GM04504 (cell line): ENCODE data around the gene SIAE.

ENCODE experiments used
- DNase-seq: peaks from one replicate; pipeline ENCODE4 v3.0.0-alpha.2; 2012; ENCODE audit warnings: low read depth

SIAE gene

GRCh38 chr11:124663861-124664260 lies 9.7 kb downstream of the SIAE start:
- no peak for DNase-seq

- DNase-seq = no peak
Measured at GRCh38 chr11:124662106-124662505, 11.4 kb downstream of the SIAE start.

- no peak for DNase-seq
Measured at GRCh38 chr11:124661553-124661952, 12.0 kb downstream of the SIAE start.

- DNase-seq = no peak
Measured at GRCh38 chr11:124658986-124659385, 14.6 kb downstream of the SIAE start.

- DNase-seq = no peak
Measured at GRCh38 chr11:124658501-124658900, 15.0 kb downstream of the SIAE start.

- DNase-seq = no peak
Measured at GRCh38 chr11:124657904-124658303, 15.6 kb downstream of the SIAE start.

- no peak for DNase-seq
Measured at GRCh38 chr11:124656774-124657630, 16.5 kb downstream of the SIAE start.

- no peak for DNase-seq
Measured at GRCh38 chr11:124648610-124649009, 24.9 kb downstream of the SIAE start.

GRCh38 chr11:124646148-124646547 lies 27.4 kb downstream of the SIAE start:
- no peak for DNase-seq

GRCh38 chr11:124644426-124645280 lies 28.9 kb downstream of the SIAE start:
- DNase-seq = peak; percentile 40

- DNase-seq = peak; percentile 65
Measured at GRCh38 chr11:124643605-124644425, 29.7 kb downstream of the SIAE start.

GRCh38 chr11:124643042-124643604 lies 30.4 kb downstream of the SIAE start:
- no peak for DNase-seq

- no peak for DNase-seq
Measured at GRCh38 chr11:124642628-124643027, 30.9 kb downstream of the SIAE start.

GRCh38 chr11:124640666-124641065 lies 32.9 kb downstream of the SIAE start:
- DNase-seq = no peak

- no peak for DNase-seq
Measured at GRCh38 chr11:124639186-124639585, 34.4 kb downstream of the SIAE start.

- no peak for DNase-seq
Measured at GRCh38 chr11:124638500-124638899, 35.0 kb downstream of the SIAE start.

GRCh38 chr11:124635932-124636331 lies 37.6 kb downstream of the SIAE start:
- no peak for DNase-seq

GRCh38 chr11:124633355-124633754 lies 40.2 kb downstream of the SIAE start:
- no peak for DNase-seq

- DNase-seq = no peak
Measured at GRCh38 chr11:124629961-124630360, 43.6 kb downstream of the SIAE start.

- DNase-seq = no peak
Measured at GRCh38 chr11:124627546-124627945, 46.0 kb downstream of the SIAE start.

GRCh38 chr11:124625504-124626168 lies 47.9 kb downstream of the SIAE start:
- DNase-seq = no peak
